ENCODE data around the gene LAMA4.

DNA sequence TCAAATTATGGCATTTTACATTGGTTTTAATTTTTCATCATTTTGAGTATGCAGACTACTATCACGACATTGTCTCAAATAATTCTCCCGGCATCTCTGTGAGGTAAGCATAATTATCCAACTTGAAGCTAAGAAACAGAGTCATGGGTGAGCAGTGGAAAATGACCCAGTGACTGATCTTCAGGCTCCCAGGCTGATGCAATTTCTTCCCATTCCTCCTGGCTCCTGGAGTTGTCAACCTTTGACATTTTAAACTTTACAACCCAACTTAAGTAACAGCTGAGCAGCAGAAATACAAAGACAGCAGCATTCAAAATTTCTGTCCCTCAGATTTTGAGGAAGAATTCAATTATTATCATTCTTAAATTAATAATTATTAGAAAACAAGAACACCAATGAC lies 13.7 kb upstream of the LAMA4 start:
- TF ChIP-seq JUND (CRISPR knock-in tag; IDR thresholded peaks at IDR 0.05), result no peak
- TF ChIP-seq, protein P1, sequence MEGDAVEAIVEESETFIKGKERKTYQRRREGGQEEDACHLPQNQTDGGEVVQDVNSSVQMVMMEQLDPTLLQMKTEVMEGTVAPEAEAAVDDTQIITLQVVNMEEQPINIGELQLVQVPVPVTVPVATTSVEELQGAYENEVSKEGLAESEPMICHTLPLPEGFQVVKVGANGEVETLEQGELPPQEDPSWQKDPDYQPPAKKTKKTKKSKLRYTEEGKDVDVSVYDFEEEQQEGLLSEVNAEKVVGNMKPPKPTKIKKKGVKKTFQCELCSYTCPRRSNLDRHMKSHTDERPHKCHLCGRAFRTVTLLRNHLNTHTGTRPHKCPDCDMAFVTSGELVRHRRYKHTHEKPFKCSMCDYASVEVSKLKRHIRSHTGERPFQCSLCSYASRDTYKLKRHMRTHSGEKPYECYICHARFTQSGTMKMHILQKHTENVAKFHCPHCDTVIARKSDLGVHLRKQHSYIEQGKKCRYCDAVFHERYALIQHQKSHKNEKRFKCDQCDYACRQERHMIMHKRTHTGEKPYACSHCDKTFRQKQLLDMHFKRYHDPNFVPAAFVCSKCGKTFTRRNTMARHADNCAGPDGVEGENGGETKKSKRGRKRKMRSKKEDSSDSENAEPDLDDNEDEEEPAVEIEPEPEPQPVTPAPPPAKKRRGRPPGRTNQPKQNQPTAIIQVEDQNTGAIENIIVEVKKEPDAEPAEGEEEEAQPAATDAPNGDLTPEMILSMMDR (CRISPR knock-in tag; IDR thresholded peaks at IDR 0.05), result no peak
- no peak for TF ChIP-seq ASH2L (IDR thresholded peaks at IDR 0.05; ENCODE audit: insufficient read length, low read depth, low read length)
- no peak for TF ChIP-seq MAZ (IDR thresholded peaks at IDR 0.05; ENCODE audit: borderline replicate concordance, low read depth, low read length)
- no peak for TF ChIP-seq MAZ (CRISPR knock-in tag; IDR thresholded peaks at IDR 0.05; ENCODE audit: low read depth)
- TF ChIP-seq ZNF780A (CRISPR knock-in tag; IDR thresholded peaks at IDR 0.05), result no peak
- TF ChIP-seq, protein P2, sequence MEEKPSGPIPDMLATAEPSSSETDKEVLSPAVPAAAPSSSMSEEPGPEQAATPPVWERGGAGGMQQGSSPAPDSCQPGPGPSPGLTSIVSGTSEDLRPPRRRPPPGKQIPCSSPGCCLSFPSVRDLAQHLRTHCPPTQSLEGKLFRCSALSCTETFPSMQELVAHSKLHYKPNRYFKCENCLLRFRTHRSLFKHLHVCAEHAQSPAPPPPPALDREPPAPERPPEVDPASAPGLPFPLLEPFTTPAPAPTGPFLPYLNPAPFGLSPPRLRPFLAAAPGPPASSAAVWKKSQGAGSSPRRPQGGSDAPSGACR (CRISPR knock-in tag; IDR thresholded peaks at IDR 0.05), result no peak
- TF ChIP-seq JUNB (CRISPR knock-in tag; IDR thresholded peaks at IDR 0.05; ENCODE audit: borderline replicate concordance), result no peak
- TF ChIP-seq PRPF4 (IDR thresholded peaks at IDR 0.05; ENCODE audit: low read depth, low read length, poor library complexity, severe bottlenecking), result no peak
- TF ChIP-seq NR1H2 (CRISPR knock-in tag; IDR thresholded peaks at IDR 0.05; ENCODE audit: borderline replicate concordance, low read depth), result no peak
- TF ChIP-seq, protein P3, sequence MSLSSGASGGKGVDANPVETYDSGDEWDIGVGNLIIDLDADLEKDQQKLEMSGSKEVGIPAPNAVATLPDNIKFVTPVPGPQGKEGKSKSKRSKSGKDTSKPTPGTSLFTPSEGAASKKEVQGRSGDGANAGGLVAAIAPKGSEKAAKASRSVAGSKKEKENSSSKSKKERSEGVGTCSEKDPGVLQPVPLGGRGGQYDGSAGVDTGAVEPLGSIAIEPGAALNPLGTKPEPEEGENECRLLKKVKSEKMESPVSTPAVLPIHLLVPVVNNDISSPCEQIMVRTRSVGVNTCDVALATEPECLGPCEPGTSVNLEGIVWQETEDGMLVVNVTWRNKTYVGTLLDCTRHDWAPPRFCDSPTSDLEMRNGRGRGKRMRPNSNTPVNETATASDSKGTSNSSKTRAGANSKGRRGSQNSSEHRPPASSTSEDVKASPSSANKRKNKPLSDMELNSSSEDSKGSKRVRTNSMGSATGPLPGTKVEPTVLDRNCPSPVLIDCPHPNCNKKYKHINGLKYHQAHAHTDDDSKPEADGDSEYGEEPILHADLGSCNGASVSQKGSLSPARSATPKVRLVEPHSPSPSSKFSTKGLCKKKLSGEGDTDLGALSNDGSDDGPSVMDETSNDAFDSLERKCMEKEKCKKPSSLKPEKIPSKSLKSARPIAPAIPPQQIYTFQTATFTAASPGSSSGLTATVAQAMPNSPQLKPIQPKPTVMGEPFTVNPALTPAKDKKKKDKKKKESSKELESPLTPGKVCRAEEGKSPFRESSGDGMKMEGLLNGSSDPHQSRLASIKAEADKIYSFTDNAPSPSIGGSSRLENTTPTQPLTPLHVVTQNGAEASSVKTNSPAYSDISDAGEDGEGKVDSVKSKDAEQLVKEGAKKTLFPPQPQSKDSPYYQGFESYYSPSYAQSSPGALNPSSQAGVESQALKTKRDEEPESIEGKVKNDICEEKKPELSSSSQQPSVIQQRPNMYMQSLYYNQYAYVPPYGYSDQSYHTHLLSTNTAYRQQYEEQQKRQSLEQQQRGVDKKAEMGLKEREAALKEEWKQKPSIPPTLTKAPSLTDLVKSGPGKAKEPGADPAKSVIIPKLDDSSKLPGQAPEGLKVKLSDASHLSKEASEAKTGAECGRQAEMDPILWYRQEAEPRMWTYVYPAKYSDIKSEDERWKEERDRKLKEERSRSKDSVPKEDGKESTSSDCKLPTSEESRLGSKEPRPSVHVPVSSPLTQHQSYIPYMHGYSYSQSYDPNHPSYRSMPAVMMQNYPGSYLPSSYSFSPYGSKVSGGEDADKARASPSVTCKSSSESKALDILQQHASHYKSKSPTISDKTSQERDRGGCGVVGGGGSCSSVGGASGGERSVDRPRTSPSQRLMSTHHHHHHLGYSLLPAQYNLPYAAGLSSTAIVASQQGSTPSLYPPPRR (CRISPR knock-in tag; IDR thresholded peaks at IDR 0.05; ENCODE audit: borderline replicate concordance), result no peak
- no peak for TF ChIP-seq SIN3B (IDR thresholded peaks at IDR 0.05; ENCODE audit: low read length)
- TF ChIP-seq MXI1 (IDR thresholded peaks at IDR 0.05; ENCODE audit: borderline replicate concordance, low read depth, low read length), result no peak
- TF ChIP-seq, protein P4, sequence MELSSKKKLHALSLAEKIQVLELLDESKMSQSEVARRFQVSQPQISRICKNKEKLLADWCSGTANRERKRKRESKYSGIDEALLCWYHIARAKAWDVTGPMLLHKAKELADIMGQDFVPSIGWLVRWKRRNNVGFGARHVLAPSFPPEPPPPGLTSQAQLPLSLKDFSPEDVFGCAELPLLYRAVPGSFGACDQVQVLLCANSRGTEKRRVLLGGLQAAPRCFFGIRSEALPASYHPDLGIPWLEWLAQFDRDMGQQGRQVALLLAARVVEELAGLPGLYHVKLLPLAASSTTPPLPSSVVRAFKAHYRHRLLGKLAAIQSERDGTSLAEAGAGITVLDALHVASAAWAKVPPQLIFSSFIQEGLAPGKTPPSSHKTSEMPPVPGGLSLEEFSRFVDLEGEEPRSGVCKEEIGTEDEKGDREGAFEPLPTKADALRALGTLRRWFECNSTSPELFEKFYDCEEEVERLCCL (CRISPR knock-in tag; IDR thresholded peaks at IDR 0.05; ENCODE audit: borderline replicate concordance), result no peak
